IPS DF 6.9 (cell line): ENCODE data around the gene RENBP.

Experiments
- DNase-seq: peaks from one replicate; pipeline ENCODE4 v3.0.0-alpha.2; 2013; ENCODE audit warnings: low read depth, low spot score
- H3K27ac ChIP-seq: one replicate; pipeline ENCODE4 v1.5.1; 2013; ENCODE audit warnings: low read length, control low read depth
- H3K27me3 ChIP-seq: 2 replicates; pipeline ENCODE4 v1.6.1; 2013; ENCODE audit warnings: mild to moderate bottlenecking, low read length; ENCODE audit not compliant: control insufficient read depth, insufficient read depth
- H3K36me3 ChIP-seq: 2 replicates; pipeline ENCODE4 v1.6.1; 2013; ENCODE audit warnings: low read length; ENCODE audit not compliant: control insufficient read depth, insufficient read depth
- H3K4me1 ChIP-seq: 2 replicates; pipeline ENCODE4 v1.6.1; 2013; ENCODE audit warnings: low read length; ENCODE audit not compliant: control insufficient read depth, insufficient read depth
- H3K4me3 ChIP-seq: 2 replicates; pipeline ENCODE4 v1.5.1; 2013; ENCODE audit warnings: mild to moderate bottlenecking, low read length
- H3K9me3 ChIP-seq: 2 replicates; pipeline ENCODE4 v1.6.1; 2013; ENCODE audit warnings: low read length, inconsistent platforms; ENCODE audit not compliant: control insufficient read depth, insufficient read depth
- WGBS: extraction: QIAGEN DNeasy Blood & Tissue Kit; methylation state at CpG from one replicate; pipeline ENCODE4 v1.1.7; 2013; ENCODE audit warnings: mixed read lengths, missing lambda C conversion rate; ENCODE audit not compliant: insufficient read length, insufficient coverage; 5-methylcytosine and 5-hydroxymethylcytosine counted together

RENBP gene

DNA sequence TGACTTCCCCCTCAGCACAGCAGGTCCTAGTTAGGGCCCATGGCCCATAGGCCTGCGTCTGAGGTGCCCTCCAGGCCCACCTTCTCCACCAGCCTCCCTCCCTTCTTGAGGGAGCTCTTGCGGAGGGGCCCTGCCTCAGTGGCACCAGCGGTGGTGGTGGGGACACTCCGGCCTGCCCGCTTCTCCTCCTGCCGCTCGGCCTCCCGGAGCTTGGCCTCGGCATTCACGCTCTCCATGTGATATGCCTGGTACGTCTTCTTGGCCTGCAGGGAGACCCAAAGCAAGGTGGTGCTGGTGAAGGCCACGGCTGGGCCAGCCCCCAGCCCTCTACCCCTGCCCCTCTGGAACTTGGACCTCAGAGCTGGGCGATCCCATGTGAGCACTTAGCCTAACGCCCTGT is 23.9 kb downstream of the RENBP start:
- Histone ChIP-seq H3K4me3 (no peak overlapping the region), H3K27me3 (no peaks in the 10 kb centered on the region), H3K4me1 (no peaks in the 10 kb centered on the region; the same call in 1 of the 2 replicates), H3K36me3 (peaks cover 2% of the 10 kb centered on the region; the same call in 1 of the 2 replicates), H3K9me3 (no peaks in the 10 kb centered on the region), H3K27ac (no peak overlapping the region)
- DNase-seq, result no peak
- no CpG with 5 or more reads among the region's 14 CpGs for WGBS

GRCh38 chrX:153919281-153919680 is 25.2 kb downstream of the RENBP start:
- no peak for DNase-seq
- Histone ChIP-seq H3K4me3 (no peak overlapping the region), H3K36me3 (peaks cover 2% of the 10 kb centered on the region; the same call in 1 of the 2 replicates), H3K27me3 (no peaks in the 10 kb centered on the region), H3K9me3 (no peaks in the 10 kb centered on the region), H3K4me1 (no peaks in the 10 kb centered on the region; the same call in 1 of the 2 replicates), H3K27ac (no peak overlapping the region)
- no CpG with 5 or more reads among the region's 13 CpGs for WGBS

- no CpG with 5 or more reads among the region's 6 CpGs for WGBS
- no peak for DNase-seq
- Histone ChIP-seq H3K9me3 (no peaks in the 10 kb centered on the region), H3K27ac (no peak overlapping the region), H3K4me3 (no peak overlapping the region), H3K4me1 (no peaks in the 10 kb centered on the region; the same call in 1 of the 2 replicates), H3K27me3 (no peaks in the 10 kb centered on the region), H3K36me3 (peaks cover 2% of the 10 kb centered on the region; the same call in 1 of the 2 replicates)
Observed at GRCh38 chrX:153917869-153918268, 26.6 kb downstream of the RENBP start.

GRCh38 chrX:153913701-153914100 is 30.7 kb downstream of the RENBP start:
- H3K27ac ChIP-seq, result no peak overlapping the region
- no peaks in the 10 kb centered on the region for H3K27me3 ChIP-seq
- WGBS, result no CpG with 5 or more reads among the region's 17 CpGs
- DNase-seq, result no peak
- H3K9me3 ChIP-seq, result no peaks in the 10 kb centered on the region
- H3K36me3 ChIP-seq, result no peaks in the 10 kb centered on the region; the same call in 1 of the 2 replicates
- no peak overlapping the region for H3K4me3 ChIP-seq
- peaks cover 1% of the 10 kb centered on the region; the same call in 1 of the 2 replicates for H3K4me1 ChIP-seq

- Histone ChIP-seq H3K36me3 (no peaks in the 10 kb centered on the region; the same call in 1 of the 2 replicates), H3K9me3 (no peaks in the 10 kb centered on the region), H3K4me1 (peaks cover 1% of the 10 kb centered on the region; the same call in 1 of the 2 replicates), H3K27me3 (no peaks in the 10 kb centered on the region), H3K27ac (no peak overlapping the region), H3K4me3 (no peak overlapping the region)
- no CpG with 5 or more reads among the region's 17 CpGs for WGBS
- no peak for DNase-seq
Observed at GRCh38 chrX:153913211-153913610, 31.2 kb downstream of the RENBP start.

- WGBS, result no CpG with 5 or more reads among the region's 6 CpGs
- no peak overlapping the region for H3K27ac ChIP-seq
- no peaks in the 10 kb centered on the region for H3K27me3 ChIP-seq
- no peaks in the 10 kb centered on the region for H3K9me3 ChIP-seq
- DNase-seq, result no peak
- no peak overlapping the region for H3K4me3 ChIP-seq
- no peaks in the 10 kb centered on the region; the same call in 1 of the 2 replicates for H3K36me3 ChIP-seq
- H3K4me1 ChIP-seq, result 0 out of 2 replicates have a peak, but pooled peaks cover 1% of the 10 kb centered on the region
Observed at GRCh38 chrX:153911798-153912197, 32.6 kb downstream of the RENBP start.

DNA sequence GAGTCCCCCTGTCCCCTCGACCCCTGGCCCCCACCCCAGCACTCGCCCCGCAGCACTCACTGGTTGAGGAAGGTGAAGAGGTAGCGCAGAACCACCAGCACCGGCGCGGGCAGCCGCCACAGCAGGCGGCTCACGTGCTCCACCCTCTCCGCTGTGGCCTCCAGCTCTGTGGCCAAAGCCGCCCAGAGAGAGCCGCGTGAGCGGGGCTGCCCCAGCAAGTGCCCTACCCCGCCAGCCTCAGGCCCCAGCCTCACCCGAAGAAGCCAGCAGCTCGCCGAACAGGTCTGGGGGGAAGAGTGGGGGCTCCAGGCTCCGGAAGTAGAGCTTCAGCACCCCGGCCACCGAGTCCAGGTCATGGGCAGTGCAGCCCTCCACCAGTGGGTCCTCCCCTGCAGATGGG is 34.0 kb downstream of the RENBP start:
- Histone ChIP-seq H3K27me3 (no peaks in the 10 kb centered on the region), H3K9me3 (no peaks in the 10 kb centered on the region), H3K36me3 (no peaks in the 10 kb centered on the region; the same call in 1 of the 2 replicates), H3K27ac (no peak overlapping the region), H3K4me1 (0 out of 2 replicates have a peak, but pooled peaks cover 1% of the 10 kb centered on the region), H3K4me3 (no peak overlapping the region)
- no CpG with 5 or more reads among the region's 22 CpGs for WGBS
- DNase-seq, result no peak

DNA sequence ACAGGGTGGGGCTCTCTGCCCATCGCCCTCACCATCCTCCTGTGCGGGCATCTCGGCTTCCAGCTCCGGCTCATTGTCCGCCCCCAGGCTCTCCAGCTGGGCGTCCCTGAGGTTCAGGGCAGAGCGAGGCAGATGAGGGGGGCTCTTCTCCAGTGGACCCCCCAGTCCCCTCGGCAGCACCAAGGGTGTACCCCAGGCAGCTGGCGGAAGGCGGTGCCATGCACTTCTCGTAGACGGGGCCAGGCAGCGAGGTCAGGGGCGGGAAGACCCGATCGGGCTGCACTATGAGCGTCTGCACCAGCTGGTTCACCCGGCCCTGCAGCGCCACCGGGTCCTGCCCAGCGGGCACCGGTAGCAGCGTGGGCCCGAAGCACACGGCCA is 34.5 kb downstream of the RENBP start:
- DNase-seq, result no peak
- Histone ChIP-seq H3K9me3 (no peaks in the 10 kb centered on the region), H3K4me1 (0 out of 2 replicates have a peak, but pooled peaks cover 1% of the 10 kb centered on the region), H3K4me3 (no peak overlapping the region), H3K27me3 (no peaks in the 10 kb centered on the region), H3K27ac (no peak overlapping the region), H3K36me3 (no peaks in the 10 kb centered on the region; the same call in 1 of the 2 replicates)
- WGBS, result no CpG with 5 or more reads among the region's 25 CpGs

GRCh38 chrX:153909024-153909979 is 35.1 kb downstream of the RENBP start:
- no peaks in the 10 kb centered on the region; the same call in 1 of the 2 replicates for H3K36me3 ChIP-seq

GRCh38 chrX:153908219-153908860 is 36.1 kb downstream of the RENBP start:
- no peaks in the 10 kb centered on the region for H3K27me3 ChIP-seq
- DNase-seq, result no peak
- H3K36me3 ChIP-seq, result no peaks in the 10 kb centered on the region; the same call in 1 of the 2 replicates
- H3K9me3 ChIP-seq, result no peaks in the 10 kb centered on the region
- H3K27ac ChIP-seq, result no peak overlapping the region
- H3K4me3 ChIP-seq, result no peak overlapping the region
- peaks cover 3% of the 10 kb centered on the region; the same call in 1 of the 2 replicates for H3K4me1 ChIP-seq
- WGBS, result no CpG with 5 or more reads among the region's 23 CpGs

More at GRCh38 chrX:153909024-153909979, 35.1 kb downstream of the RENBP start:
- Histone ChIP-seq H3K4me3 (no peak overlapping the region), H3K4me1 (peaks cover 2% of the 10 kb centered on the region; the same call in 1 of the 2 replicates), H3K27ac (no peak overlapping the region), H3K9me3 (no peaks in the 10 kb centered on the region), H3K27me3 (no peaks in the 10 kb centered on the region)
- WGBS, result no CpG with 5 or more reads among the region's 37 CpGs
- DNase-seq, result no peak
